ENCODE results near the gene EIF5B. TPM values are rescaled to one million over a fixed set of nuclear protein-coding genes. Genes with fewer than 3 reads are reported as not detected.

Gene EIF5B
- total and polyA plus RNA-seq, 2 of the 4 experiments (the other 2 are of a cell fraction): 19.7 to 21.8 TPM

DNA sequence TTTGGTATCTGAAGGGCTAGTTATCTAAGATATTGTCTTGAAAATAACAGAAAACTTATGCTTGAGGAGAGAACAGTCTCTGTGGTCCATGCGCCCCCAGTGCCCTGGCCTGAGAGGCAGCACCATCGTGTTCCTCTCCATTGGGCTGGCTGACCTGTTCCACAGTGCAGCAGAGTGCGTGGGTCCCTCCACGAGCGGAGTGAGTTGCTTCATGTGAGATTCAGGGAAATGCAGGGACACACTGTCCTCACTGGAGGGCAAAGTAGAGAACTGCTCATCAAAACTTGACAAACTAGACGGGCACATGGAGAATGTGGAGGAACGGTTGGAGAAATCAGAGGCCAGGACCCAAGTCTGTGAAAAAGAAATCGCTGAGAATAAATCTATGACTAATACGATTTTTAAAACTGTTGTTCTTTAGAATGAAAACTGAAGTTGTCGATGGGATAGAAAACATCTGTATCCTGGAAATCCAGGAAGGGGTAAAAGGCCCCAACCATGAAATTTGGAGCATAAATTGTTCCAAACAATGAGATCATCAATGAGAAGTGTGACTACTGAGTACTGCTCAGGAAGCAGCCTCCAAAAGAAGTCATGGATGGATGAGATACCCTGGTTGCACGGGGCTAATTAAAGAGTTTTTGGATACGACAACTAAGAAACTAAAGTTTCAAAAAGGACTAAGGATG is 94.5 kb downstream of the EIF5B start:
- Histone ChIP-seq H3K9ac (ENCODE audit: low read depth, low read length) (no peak overlapping the region), H3K27me3 (ENCODE audit: control insufficient read depth, insufficient read depth, low read length) (no peaks in the 10 kb centered on the region), H4K91ac (ENCODE audit: insufficient read depth, low read depth, low read length) (no peak overlapping the region; the same call in 1 of the 2 replicates), H3K14ac (replicated peaks; ENCODE audit: low read depth, low read length) (peak overlapping the region; percentile 25; the same call in 1 of the 2 replicates), H2BK20ac (ENCODE audit: low read depth, low read length) (peak overlapping the region; percentile 44; the same call in 1 of the 2 replicates), H3K4me1 (ENCODE audit: control insufficient read depth, insufficient read depth, low read length) (peaks cover 7% of the 10 kb centered on the region), H3K27ac (ENCODE audit: insufficient read depth, low read length) (peak overlapping the region; percentile 89; the same call in 1 of the 2 replicates), H3K23ac (ENCODE audit: low read depth, low read length) (peak overlapping the region; percentile 30), H3K9me1 (ENCODE audit: insufficient read depth, low read length) (peaks cover 5% of the 10 kb centered on the region), H3K4me3 (ENCODE audit: insufficient read depth, low read depth, low read length) (no peak overlapping the region), H2BK15ac (ENCODE audit: low read depth, low read length) (no peak overlapping the region; the same call in 2 of the 3 replicates), H2BK120ac (ENCODE audit: low read depth, low read length) (peak overlapping the region; percentile 58; the same call in 1 of the 2 replicates), H3K18ac (ENCODE audit: low read depth, low read length) (peak overlapping the region; percentile 67; the same call in 1 of the 2 replicates), H2AFZ (replicated peaks; ENCODE audit: low read length, poor library complexity) (no peak overlapping the region), H3K4ac (ENCODE audit: low read depth, low read length) (peak overlapping the region; percentile 58; the same call in 1 of the 2 replicates), H4K5ac (ENCODE audit: low read depth, low read length) (peak overlapping the region; percentile 3; the same call in 1 of the 2 replicates), H2AK9ac (replicated peaks; ENCODE audit: low read depth, low read length, poor library complexity) (peak overlapping the region; percentile 48), H3K56ac (ENCODE audit: extremely low read depth, insufficient read depth, low read length) (no peak overlapping the region), H3K36me3 (ENCODE audit: control insufficient read depth, insufficient read depth, low read length) (peaks cover 5% of the 10 kb centered on the region; the same call in 1 of the 2 replicates), H2AK5ac (ENCODE audit: low read depth, low read length) (peak overlapping the region; percentile 81), H4K8ac (ENCODE audit: low read depth in 2 of 2, low read length in 2 of 2) (no peak overlapping the region; a peak in 1 of 4 replicates), H4K20me1 (ENCODE audit: insufficient read depth, low read length) (peaks cover 35% of the 10 kb centered on the region), H3K79me1 (ENCODE audit: low read depth in 1 of 2, low read length in 2 of 2) (peaks cover 0 to 14% of the 10 kb centered on the region in 2 experiments; a peak in 2 of 4 replicates), H3K4me2 (ENCODE audit: low read depth, low read length) (peak overlapping the region; percentile 64), H3K9me3 (ENCODE audit: control insufficient read depth, insufficient read depth, low read length) (no peaks in the 10 kb centered on the region), H2BK5ac (ENCODE audit: low read depth, low read length, poor library complexity, severe bottlenecking) (peak overlapping the region; percentile 61)
- intact Hi-C loops (cut with micrococcal nuclease): loop anchor here (1.0 to 5.0 kb wide), 2 partner anchors 41 to 58 kb away; no protein-coding TSS in a partner anchor
- BruUV-seq (replicated peaks): no TSS peak
- peak; percentile 52 for DNase-seq
- peak; percentile 10 for ATAC-seq (ENCODE audit: low read depth)
- POLR2A ChIA-PET (ENCODE audit: unreplicated experiment): no interaction called here
- WGBS, 2 experiments (ENCODE audit: extremely low coverage in 2 of 2, insufficient read length in 1 of 2): 100% methylated on average over 2 of the region's 12 CpGs; no CpG with 5 or more reads in 1 of the 2 experiments
- CTCF ChIA-PET: interaction anchor here (0.6 to 0.8 kb wide), 2 partner anchors 9 to 650 kb away, joined by 3 read pairs; no protein-coding TSS in a partner anchor
- dilution Hi-C loops (cut with HindIII; ENCODE audit: low sequenced_read_pairs, unreplicated experiment): no loop called here
- in situ Hi-C loops (cut with MboI; ENCODE audit: low sequenced_read_pairs): no loop called here
- TF ChIP-seq FOS (IDR thresholded peaks at IDR 0.05; ENCODE audit: low read depth, low read length): no peak
- TF ChIP-seq CHD1 (IDR thresholded peaks at IDR 0.05; ENCODE audit: low read depth, low read length): no peak
